DND-41 (cell line): ENCODE measurements around the gene OPCML.

Source experiments
- ATAC-seq: fragments of 200-7000 bp; cut with Tn5 transposase; 3 replicates; pipeline ENCODE4 v1.9.1; 2021; ENCODE audit warnings: low read depth; ENCODE audit not compliant: insufficient read depth
- DNase-seq: peaks from one replicate; pipeline ENCODE4 v3.0.0-alpha.2; 2020
- H2AFZ ChIP-seq: 2 replicates; pipeline ENCODE4 v1.6.0; 2012; ENCODE audit warnings: low read depth, low read length
- H3K27ac ChIP-seq: 2 replicates; pipeline ENCODE4 v1.5.1; 2012; ENCODE audit warnings: low read length, inconsistent platforms
- H3K27me3 ChIP-seq: fragments of 200-600 bp; sonication (generic); 2 replicates; pipeline ENCODE4 v1.6.0; 2012; ENCODE audit warnings: low read length, mild to moderate bottlenecking, inconsistent platforms; ENCODE audit not compliant: insufficient read depth, poor library complexity
- H3K36me3 ChIP-seq: 2 replicates; pipeline ENCODE4 v1.5.1; 2012; ENCODE audit warnings: low read length, inconsistent platforms; ENCODE audit not compliant: insufficient read depth
- H3K4me1 ChIP-seq: 2 replicates; pipeline ENCODE4 v1.5.1; 2012; ENCODE audit warnings: mild to moderate bottlenecking, low read length; ENCODE audit not compliant: insufficient read depth
- H3K4me2 ChIP-seq: 2 replicates; pipeline ENCODE4 v1.6.0; 2012; ENCODE audit warnings: mild to moderate bottlenecking, moderate library complexity, low read length, inconsistent platforms; ENCODE audit not compliant: insufficient read depth
- H3K4me3 ChIP-seq, 2 experiments: fragments of 200-600 bp in 1 of 2; shearing (Covaris generic) in 1 of 2; 2 replicates each; pipeline ENCODE4 v1.5.1; 2012 to 2016; ENCODE audit warnings: inconsistent platforms in 2 of 2, low read length in 2 of 2, mild to moderate bottlenecking in 2 of 2, low read depth in 1 of 2, moderate library complexity in 1 of 2
- H3K79me2 ChIP-seq: 2 replicates; pipeline ENCODE4 v1.6.0; 2012; ENCODE audit warnings: low read length, inconsistent platforms; ENCODE audit not compliant: insufficient read depth
- H3K9ac ChIP-seq: 2 replicates; pipeline ENCODE4 v1.6.0; 2012; ENCODE audit warnings: low read depth, mild to moderate bottlenecking, inconsistent platforms, low read length, moderate library complexity
- H3K9me3 ChIP-seq: 2 replicates; pipeline ENCODE4 v1.5.1; 2012; ENCODE audit warnings: low read length, moderate library complexity, mild to moderate bottlenecking, inconsistent platforms; ENCODE audit not compliant: insufficient read depth, severe bottlenecking
- H4K20me1 ChIP-seq: 2 replicates; pipeline ENCODE4 v1.6.0; 2012; ENCODE audit warnings: low read length; ENCODE audit not compliant: insufficient read depth
- CTCF ChIP-seq: IDR thresholded peaks from 2 replicates; pipeline ENCODE4 v1.5.1; 2012; ENCODE audit warnings: borderline replicate concordance, low read length, moderate library complexity, mild to moderate bottlenecking; ENCODE audit not compliant: poor library complexity, severe bottlenecking; ENCODE audit errors: extremely low read depth
- EZH2 ChIP-seq: IDR thresholded peaks from 3 replicates; pipeline ENCODE4 v1.6.1; 2012; ENCODE audit warnings: borderline replicate concordance, low read depth, mild to moderate bottlenecking, moderate library complexity, low read length, inconsistent platforms; ENCODE audit not compliant: severe bottlenecking

The OPCML gene

GRCh38 chr11:133180201-133180600 lies 352.1 kb downstream of the OPCML start:
- H3K36me3 ChIP-seq = no peaks in the 10 kb centered on the region
- peaks cover 33% of the 10 kb centered on the region for H3K27me3 ChIP-seq
- no peaks in the 10 kb centered on the region for H4K20me1 ChIP-seq
- no peak for TF ChIP-seq EZH2
- no peak overlapping the region for H3K4me2 ChIP-seq
- H3K4me3 ChIP-seq = no peak overlapping the region
- no peaks in the 10 kb centered on the region for H3K9me3 ChIP-seq
- H3K27ac ChIP-seq = no peak overlapping the region
- no peaks in the 10 kb centered on the region for H3K79me2 ChIP-seq
- DNase-seq (no peak), ATAC-seq (no peak)
- no peaks in the 10 kb centered on the region for H3K4me1 ChIP-seq
- no peak overlapping the region for H2AFZ ChIP-seq
- H3K9ac ChIP-seq = no peak overlapping the region

DNA sequence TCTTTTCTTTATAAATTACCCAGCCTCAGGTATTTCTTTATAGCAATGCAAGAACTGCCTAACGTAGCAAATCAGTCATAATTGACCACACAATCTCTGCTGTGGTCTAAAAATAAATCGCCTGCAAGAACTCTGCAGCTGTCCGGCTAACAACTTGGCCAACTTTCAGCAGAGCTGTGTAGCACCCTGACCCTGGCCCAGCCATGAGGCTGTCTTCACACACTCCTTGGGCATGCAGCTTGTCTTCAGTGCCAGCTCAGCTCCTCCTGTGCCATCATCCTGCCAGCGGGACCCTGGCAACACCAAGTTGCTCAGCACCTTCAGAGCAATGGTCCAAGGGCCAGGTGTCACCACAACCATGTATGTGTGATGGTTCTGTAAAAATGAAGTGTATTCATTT lies 355.6 kb downstream of the OPCML start:
- Histone ChIP-seq H3K27me3 (peaks cover 15% of the 10 kb centered on the region), H3K9ac (no peak overlapping the region), H3K9me3 (no peaks in the 10 kb centered on the region), H3K36me3 (no peaks in the 10 kb centered on the region), H2AFZ (no peak overlapping the region), H3K4me3 (no peak overlapping the region), H3K4me2 (no peak overlapping the region), H3K79me2 (no peaks in the 10 kb centered on the region), H4K20me1 (no peaks in the 10 kb centered on the region), H3K27ac (no peak overlapping the region), H3K4me1 (no peaks in the 10 kb centered on the region)
- DNase-seq (no peak), ATAC-seq (no peak)
- no peak for TF ChIP-seq EZH2
- no peak for TF ChIP-seq CTCF

GRCh38 chr11:133175103-133175502 lies 357.2 kb downstream of the OPCML start:
- no peaks in the 10 kb centered on the region for H3K4me1 ChIP-seq
- H3K9me3 ChIP-seq = no peaks in the 10 kb centered on the region
- H3K27ac ChIP-seq = no peak overlapping the region
- no peak for TF ChIP-seq EZH2
- no peak for TF ChIP-seq CTCF
- H3K9ac ChIP-seq = no peak overlapping the region
- no peaks in the 10 kb centered on the region for H3K36me3 ChIP-seq
- peaks cover 8% of the 10 kb centered on the region for H3K27me3 ChIP-seq
- H4K20me1 ChIP-seq = no peaks in the 10 kb centered on the region
- H3K4me3 ChIP-seq = no peak overlapping the region
- ATAC-seq (no peak), DNase-seq (no peak)
- no peak overlapping the region for H3K4me2 ChIP-seq
- H2AFZ ChIP-seq = no peak overlapping the region
- H3K79me2 ChIP-seq = no peaks in the 10 kb centered on the region

DNA sequence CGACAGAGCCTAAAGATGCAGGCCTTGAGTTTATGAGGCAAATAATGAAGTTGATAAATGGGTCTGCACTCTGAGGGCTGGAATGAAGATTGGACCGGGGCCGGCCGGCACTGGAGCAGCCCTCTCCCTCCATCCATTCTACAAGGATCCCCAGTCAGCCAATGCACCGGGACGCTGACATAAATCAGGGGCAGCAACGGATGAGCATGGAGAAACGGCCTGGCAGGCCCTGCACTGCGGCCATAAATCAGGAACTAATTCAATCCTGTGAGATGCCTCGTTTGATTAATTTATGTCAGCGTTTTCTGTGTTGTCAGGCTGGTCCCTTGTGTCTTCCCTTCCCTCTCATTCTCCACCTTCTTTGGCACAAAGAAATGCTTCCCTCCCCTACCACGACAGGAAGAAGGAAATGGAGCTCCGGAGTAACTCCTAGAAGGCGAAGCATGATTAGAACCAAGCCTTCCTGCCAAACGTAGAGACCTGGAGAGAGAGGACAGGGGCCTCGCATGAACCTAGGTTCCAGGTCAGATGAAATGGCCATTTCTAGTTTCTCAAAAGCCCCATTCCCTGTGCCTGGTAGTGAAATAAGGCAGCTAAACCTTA lies 358.4 kb downstream of the OPCML start:
- Histone ChIP-seq H2AFZ (no peak overlapping the region), H3K36me3 (no peaks in the 10 kb centered on the region), H3K4me3 (no peak overlapping the region), H3K27ac (no peak overlapping the region), H3K79me2 (no peaks in the 10 kb centered on the region), H3K9me3 (no peaks in the 10 kb centered on the region), H3K4me1 (no peaks in the 10 kb centered on the region), H3K4me2 (no peak overlapping the region), H3K9ac (no peak overlapping the region), H3K27me3 (no peaks in the 10 kb centered on the region), H4K20me1 (no peaks in the 10 kb centered on the region)
- no peak for TF ChIP-seq EZH2
- no peak for TF ChIP-seq CTCF
- no peak for DNase-seq
- no peak for ATAC-seq
